NCI-H226 (cell line): Measurements from ENCODE around the gene EIF4E2.
A peak's percentile ranks its signal among the peaks of the same experiment; 100 is the strongest.

Source experiments
- DNase-seq: peaks from one replicate; pipeline ENCODE4 v3.0.0-alpha.2; 2015

The EIF4E2 gene

GRCh38 chr2:232539298-232540231, 10.9 kb upstream of the EIF4E2 start, which contains the start of gene CHRNG:
Gene CHRNG, plus strand, starts transcription at chr2:232539692. Its CDS starts 56 bp downstream, at chr2:232539748.
- DNase-seq: no peak

GRCh38 chr2:232540441-232541041, 9.9 kb upstream of the EIF4E2 start:
- no peak for DNase-seq

GRCh38 chr2:232541195-232541960, 9.1 kb upstream of the EIF4E2 start:
- no peak for DNase-seq

- no peak for DNase-seq
Measured at GRCh38 chr2:232541961-232542714, 8.4 kb upstream of the EIF4E2 start.

- no peak for DNase-seq
Measured at GRCh38 chr2:232542715-232543467, 7.6 kb upstream of the EIF4E2 start.

GRCh38 chr2:232543491-232543890, 7.0 kb upstream of the EIF4E2 start:
- no peak for DNase-seq

GRCh38 chr2:232543928-232544631, 6.4 kb upstream of the EIF4E2 start:
- DNase-seq: no peak

- no peak for DNase-seq
Measured at GRCh38 chr2:232544674-232545073, 5.8 kb upstream of the EIF4E2 start.

- DNase-seq: no peak
Measured at GRCh38 chr2:232545511-232546375, 4.7 kb upstream of the EIF4E2 start.

GRCh38 chr2:232547991-232548390, 2.5 kb upstream of the EIF4E2 start:
- no peak for DNase-seq

- no peak for DNase-seq
Measured at GRCh38 chr2:232549655-232550353, 685 bp upstream of the EIF4E2 start.

GRCh38 chr2:232551250-232551638, 755 bp downstream of the EIF4E2 start:
- DNase-seq: no peak

GRCh38 chr2:232551776-232552175, 1.3 kb downstream of the EIF4E2 start:
- no peak for DNase-seq

- no peak for DNase-seq
Measured at GRCh38 chr2:232556426-232556825, 5.9 kb downstream of the EIF4E2 start.

GRCh38 chr2:232562515-232563151, 12.1 kb downstream of the EIF4E2 start:
- no peak for DNase-seq

- DNase-seq: no peak
Measured at GRCh38 chr2:232563580-232563979, 13.1 kb downstream of the EIF4E2 start.

- DNase-seq: no peak
Measured at GRCh38 chr2:232567721-232568120, 17.2 kb downstream of the EIF4E2 start.

- peak; percentile 50 for DNase-seq
Measured at GRCh38 chr2:232568161-232568560, 17.7 kb downstream of the EIF4E2 start.

GRCh38 chr2:232569541-232569940, 19.1 kb downstream of the EIF4E2 start:
- DNase-seq: no peak
